ENCODE results near the gene PIAS1.

Gene PIAS1

GRCh38 chr15:68023307-68024101 is 30.6 kb upstream of the PIAS1 start:
- Histone ChIP-seq H3K9me3 (no peaks in the 10 kb centered on the region), H3K27me3 (no peaks in the 10 kb centered on the region), H3K4me1 (no peaks in the 10 kb centered on the region), H3K36me3 (no peaks in the 10 kb centered on the region), H3K4me3 (ENCODE audit: low read depth, low read length) (no peak overlapping the region)
- TF ChIP-seq, protein P1, sequence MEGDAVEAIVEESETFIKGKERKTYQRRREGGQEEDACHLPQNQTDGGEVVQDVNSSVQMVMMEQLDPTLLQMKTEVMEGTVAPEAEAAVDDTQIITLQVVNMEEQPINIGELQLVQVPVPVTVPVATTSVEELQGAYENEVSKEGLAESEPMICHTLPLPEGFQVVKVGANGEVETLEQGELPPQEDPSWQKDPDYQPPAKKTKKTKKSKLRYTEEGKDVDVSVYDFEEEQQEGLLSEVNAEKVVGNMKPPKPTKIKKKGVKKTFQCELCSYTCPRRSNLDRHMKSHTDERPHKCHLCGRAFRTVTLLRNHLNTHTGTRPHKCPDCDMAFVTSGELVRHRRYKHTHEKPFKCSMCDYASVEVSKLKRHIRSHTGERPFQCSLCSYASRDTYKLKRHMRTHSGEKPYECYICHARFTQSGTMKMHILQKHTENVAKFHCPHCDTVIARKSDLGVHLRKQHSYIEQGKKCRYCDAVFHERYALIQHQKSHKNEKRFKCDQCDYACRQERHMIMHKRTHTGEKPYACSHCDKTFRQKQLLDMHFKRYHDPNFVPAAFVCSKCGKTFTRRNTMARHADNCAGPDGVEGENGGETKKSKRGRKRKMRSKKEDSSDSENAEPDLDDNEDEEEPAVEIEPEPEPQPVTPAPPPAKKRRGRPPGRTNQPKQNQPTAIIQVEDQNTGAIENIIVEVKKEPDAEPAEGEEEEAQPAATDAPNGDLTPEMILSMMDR (IDR thresholded peaks at IDR 0.05; ENCODE audit: low read depth, low read length) = no peak
- no peak for DNase-seq

- H3K4me1 ChIP-seq = no peaks in the 10 kb centered on the region
- no peak for DNase-seq
Measured at GRCh38 chr15:68025835-68026424, 28.2 kb upstream of the PIAS1 start.

GRCh38 chr15:68027388-68027787 is 26.7 kb upstream of the PIAS1 start:
- Histone ChIP-seq H3K36me3 (no peaks in the 10 kb centered on the region), H3K27me3 (no peaks in the 10 kb centered on the region), H3K9me3 (no peaks in the 10 kb centered on the region), H3K4me1 (no peaks in the 10 kb centered on the region), H3K4me3 (ENCODE audit: low read depth, low read length) (no peak overlapping the region)
- no peak for DNase-seq
- TF ChIP-seq, protein P1 (IDR thresholded peaks at IDR 0.05; ENCODE audit: low read depth, low read length) = no peak

More at GRCh38 chr15:68025835-68026424, 28.2 kb upstream of the PIAS1 start:
- Histone ChIP-seq H3K27me3 (no peaks in the 10 kb centered on the region), H3K9me3 (no peaks in the 10 kb centered on the region), H3K4me3 (ENCODE audit: low read depth, low read length) (no peak overlapping the region), H3K36me3 (no peaks in the 10 kb centered on the region)
- TF ChIP-seq, protein P1 (IDR thresholded peaks at IDR 0.05; ENCODE audit: low read depth, low read length) = no peak

DNA sequence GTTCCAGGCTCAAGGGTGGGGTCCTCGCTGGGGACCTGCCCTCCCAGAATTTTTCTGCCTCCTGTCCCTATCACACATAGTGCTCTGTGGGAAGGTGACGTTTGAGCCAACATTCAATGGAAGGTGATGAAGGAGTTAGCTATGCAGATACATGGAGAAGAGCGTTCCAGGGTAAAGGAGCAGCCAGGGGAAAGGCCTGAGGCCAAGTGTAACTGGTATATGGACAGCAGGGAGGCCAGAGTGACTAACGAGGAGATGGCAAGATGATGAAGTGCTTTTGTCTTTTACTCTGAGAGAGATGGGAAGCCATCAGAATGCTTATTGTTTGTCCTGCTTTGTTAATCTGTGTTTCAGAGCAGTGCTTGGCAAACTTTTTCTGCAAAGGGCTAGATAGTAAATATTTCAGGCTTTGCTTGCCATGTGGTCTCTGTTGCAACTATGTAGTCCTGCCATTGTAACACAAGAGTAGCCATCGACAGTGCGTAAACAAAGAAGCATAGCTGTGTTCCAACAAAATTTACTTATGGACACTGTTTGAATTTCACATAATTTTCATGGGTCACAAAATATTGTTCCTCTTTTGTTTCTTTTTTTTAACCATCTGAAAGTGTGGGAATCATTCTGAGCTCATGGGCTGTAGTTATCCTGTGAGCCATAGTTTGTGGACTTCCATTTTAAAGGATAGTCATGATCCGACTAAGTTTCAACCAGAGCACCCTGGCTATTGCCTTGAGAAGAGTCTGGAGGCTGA is 25.8 kb upstream of the PIAS1 start:
- H3K36me3 ChIP-seq = no peaks in the 10 kb centered on the region
- no peaks in the 10 kb centered on the region for H3K27me3 ChIP-seq
- no peaks in the 10 kb centered on the region for H3K4me1 ChIP-seq
- TF ChIP-seq, protein P1 (IDR thresholded peaks at IDR 0.05; ENCODE audit: low read depth, low read length) = no peak
- H3K4me3 ChIP-seq (ENCODE audit: low read depth, low read length) = no peak overlapping the region
- no peaks in the 10 kb centered on the region for H3K9me3 ChIP-seq
- no peak for DNase-seq

GRCh38 chr15:68028888-68029207 is 25.3 kb upstream of the PIAS1 start:
- Histone ChIP-seq H3K27me3 (no peaks in the 10 kb centered on the region), H3K36me3 (no peaks in the 10 kb centered on the region), H3K4me3 (ENCODE audit: low read depth, low read length) (no peak overlapping the region), H3K4me1 (no peaks in the 10 kb centered on the region), H3K9me3 (no peaks in the 10 kb centered on the region)
- DNase-seq = no peak
- TF ChIP-seq, protein P1 (IDR thresholded peaks at IDR 0.05; ENCODE audit: low read depth, low read length) = no peak
